DND-41 (cell line): ENCODE measurements around the gene NFIB.

Source experiments
- ATAC-seq: fragments of 200-7000 bp; cut with Tn5 transposase; 3 replicates; pipeline ENCODE4 v1.9.1; 2021; ENCODE audit warnings: low read depth; ENCODE audit not compliant: insufficient read depth
- DNase-seq: peaks from one replicate; pipeline ENCODE4 v3.0.0-alpha.2; 2020
- H2AFZ ChIP-seq: 2 replicates; pipeline ENCODE4 v1.6.0; 2012; ENCODE audit warnings: low read depth, low read length
- H3K27ac ChIP-seq: 2 replicates; pipeline ENCODE4 v1.5.1; 2012; ENCODE audit warnings: low read length, inconsistent platforms
- H3K27me3 ChIP-seq: fragments of 200-600 bp; sonication (generic); 2 replicates; pipeline ENCODE4 v1.6.0; 2012; ENCODE audit warnings: low read length, mild to moderate bottlenecking, inconsistent platforms; ENCODE audit not compliant: insufficient read depth, poor library complexity
- H3K36me3 ChIP-seq: 2 replicates; pipeline ENCODE4 v1.5.1; 2012; ENCODE audit warnings: low read length, inconsistent platforms; ENCODE audit not compliant: insufficient read depth
- H3K4me1 ChIP-seq: 2 replicates; pipeline ENCODE4 v1.5.1; 2012; ENCODE audit warnings: mild to moderate bottlenecking, low read length; ENCODE audit not compliant: insufficient read depth
- H3K4me2 ChIP-seq: 2 replicates; pipeline ENCODE4 v1.6.0; 2012; ENCODE audit warnings: mild to moderate bottlenecking, moderate library complexity, low read length, inconsistent platforms; ENCODE audit not compliant: insufficient read depth
- H3K4me3 ChIP-seq, 2 experiments: fragments of 200-600 bp in 1 of 2; shearing (Covaris generic) in 1 of 2; 2 replicates each; pipeline ENCODE4 v1.5.1; 2012 to 2016; ENCODE audit warnings: inconsistent platforms in 2 of 2, low read length in 2 of 2, mild to moderate bottlenecking in 2 of 2, low read depth in 1 of 2, moderate library complexity in 1 of 2
- H3K79me2 ChIP-seq: 2 replicates; pipeline ENCODE4 v1.6.0; 2012; ENCODE audit warnings: low read length, inconsistent platforms; ENCODE audit not compliant: insufficient read depth
- H3K9ac ChIP-seq: 2 replicates; pipeline ENCODE4 v1.6.0; 2012; ENCODE audit warnings: low read depth, mild to moderate bottlenecking, inconsistent platforms, low read length, moderate library complexity
- H3K9me3 ChIP-seq: 2 replicates; pipeline ENCODE4 v1.5.1; 2012; ENCODE audit warnings: low read length, moderate library complexity, mild to moderate bottlenecking, inconsistent platforms; ENCODE audit not compliant: insufficient read depth, severe bottlenecking
- H4K20me1 ChIP-seq: 2 replicates; pipeline ENCODE4 v1.6.0; 2012; ENCODE audit warnings: low read length; ENCODE audit not compliant: insufficient read depth
- CTCF ChIP-seq: IDR thresholded peaks from 2 replicates; pipeline ENCODE4 v1.5.1; 2012; ENCODE audit warnings: borderline replicate concordance, low read length, moderate library complexity, mild to moderate bottlenecking; ENCODE audit not compliant: poor library complexity, severe bottlenecking; ENCODE audit errors: extremely low read depth
- EZH2 ChIP-seq: IDR thresholded peaks from 3 replicates; pipeline ENCODE4 v1.6.1; 2012; ENCODE audit warnings: borderline replicate concordance, low read depth, mild to moderate bottlenecking, moderate library complexity, low read length, inconsistent platforms; ENCODE audit not compliant: severe bottlenecking

Gene NFIB

GRCh38 chr9:14320271-14321181 is 6.6 kb upstream of the NFIB start:
- ATAC-seq, result no peak
- Histone ChIP-seq H3K27me3 (no peaks in the 10 kb centered on the region), H2AFZ (no peak overlapping the region)

GRCh38 chr9:14318934-14319580 is 5.1 kb upstream of the NFIB start:
- no peaks in the 10 kb centered on the region for H3K36me3 ChIP-seq
- H3K27me3 ChIP-seq, result no peaks in the 10 kb centered on the region
- H3K4me1 ChIP-seq, result peaks cover 11% of the 10 kb centered on the region; the same call in 1 of the 2 replicates
- no peak overlapping the region for H3K4me2 ChIP-seq
- no peaks in the 10 kb centered on the region for H3K79me2 ChIP-seq
- no peaks in the 10 kb centered on the region for H3K9me3 ChIP-seq
- no peak for DNase-seq
- no peak overlapping the region for H3K27ac ChIP-seq
- H4K20me1 ChIP-seq, result no peaks in the 10 kb centered on the region
- no peak overlapping the region for H3K9ac ChIP-seq
- no peak for ATAC-seq
- H3K4me3 ChIP-seq, result no peak overlapping the region
- H2AFZ ChIP-seq, result no peak overlapping the region
- TF ChIP-seq CTCF (no peak), EZH2 (no peak)

More at GRCh38 chr9:14320271-14321181, 6.6 kb upstream of the NFIB start:
- H3K4me3 ChIP-seq, result no peak overlapping the region
- no peak overlapping the region for H3K4me2 ChIP-seq
- no peaks in the 10 kb centered on the region for H3K36me3 ChIP-seq
- no peaks in the 10 kb centered on the region for H3K79me2 ChIP-seq
- no peaks in the 10 kb centered on the region for H4K20me1 ChIP-seq
- no peak overlapping the region for H3K27ac ChIP-seq
- H3K9me3 ChIP-seq, result no peaks in the 10 kb centered on the region
- TF ChIP-seq EZH2 (no peak), CTCF (no peak)
- H3K4me1 ChIP-seq, result peaks cover 11% of the 10 kb centered on the region; the same call in 1 of the 2 replicates
- no peak overlapping the region for H3K9ac ChIP-seq
- no peak for DNase-seq

- TF ChIP-seq EZH2 (no peak), CTCF (no peak)
- Histone ChIP-seq H3K4me1 (peaks cover 11% of the 10 kb centered on the region; the same call in 1 of the 2 replicates), H3K4me2 (no peak overlapping the region), H3K79me2 (no peaks in the 10 kb centered on the region), H3K27ac (no peak overlapping the region), H3K9ac (no peak overlapping the region), H3K27me3 (no peaks in the 10 kb centered on the region), H4K20me1 (no peaks in the 10 kb centered on the region), H3K4me3 (no peak overlapping the region), H3K36me3 (no peaks in the 10 kb centered on the region), H2AFZ (no peak overlapping the region), H3K9me3 (no peaks in the 10 kb centered on the region)
- ATAC-seq (no peak), DNase-seq (no peak)
These were observed 4.4 kb upstream of the NFIB start for GRCh38 chr9:14318361-14318760.
